A549 (cell line): Measurements from ENCODE around the gene DCAF8. TPM values are rescaled to one million over a fixed set of nuclear protein-coding genes. Genes with fewer than 3 reads are reported as not detected.
A peak's percentile ranks its signal among the peaks of the same experiment; 100 is the strongest.

Experiments used
- ATAC-seq, 2 experiments: fragments of 200-7000 bp in 1 of 2; fragments of >200 bp in 1 of 2; cut with Nextera tagmentation in 1 of 2; cut with Tn5 transposase in 1 of 2; 3 replicates each; pipeline versions ENCODE4 v1.8.0 to v1.9.1; 2018 to 2020; ENCODE audit warnings: mild to moderate bottlenecking in 1 of 2, moderate library complexity in 1 of 2
- CTCF ChIA-PET: fragments of 300-600 bp; sonication (Branson Sonifier 250); formaldehyde crosslinking; extraction: SDS; loops from one replicate; lab custom pipeline; 2021; ENCODE audit warnings: antibody characterized with exemption, inconsistent platforms; lab: Yijun Ruan, JAX
- POLR2A ChIA-PET: fragments of 350-600 bp; formaldehyde crosslinking; extraction: SDS; loops from one replicate; lab custom pipeline; 2021; ENCODE audit warnings: antibody characterized with exemption, inconsistent platforms; lab: Yijun Ruan, JAX
- DNase-seq, 2 experiments: peaks; one replicate each; pipeline versions ENCODE4 v3.0.0 to v3.0.0-alpha.2; 2011 to 2016; ENCODE audit warnings: low read depth in 1 of 2, low spot score in 1 of 2
- FAIRE-seq: peaks from 2 replicates; lab custom pipeline; 2011; peaks lifted over from hg19 to GRCh38; lab: Jason Lieb, UNC
- H3K27ac ChIP-seq, 2 experiments: fragments of >200 bp; sonication (Bioruptor Twin); formaldehyde crosslinking; 3 replicates each; pipeline ENCODE4 v1.5.1; 2016 to 2017
- H3K4me1 ChIP-seq: fragments of >200 bp; sonication (Bioruptor Twin); formaldehyde crosslinking; 3 replicates; pipeline ENCODE4 v1.6.1; 2016
- H3K4me2 ChIP-seq: fragments of >200 bp; sonication (Bioruptor Twin); formaldehyde crosslinking; 3 replicates; pipeline ENCODE4 v1.6.1; 2016
- H3K4me3 ChIP-seq: fragments of >200 bp; sonication (Bioruptor Twin); formaldehyde crosslinking; 3 replicates; pipeline ENCODE4 v1.5.1; 2016
- H3K9me3 ChIP-seq: fragments of >200 bp; sonication (Bioruptor Twin); formaldehyde crosslinking; 3 replicates; pipeline ENCODE4 v1.6.1; 2016
- BHLHE40 ChIP-seq: IDR thresholded peaks from 2 replicates; pipeline ENCODE4 v1.6.1; 2012; ENCODE audit warnings: low read depth, low read length, inconsistent platforms
- CBX2 ChIP-seq: fragments of 200-600 bp; sonication (generic); IDR thresholded peaks from 2 replicates; pipeline ENCODE4 v1.6.1; 2016; ENCODE audit warnings: low read depth, mild to moderate bottlenecking, borderline replicate concordance
- CBX8 ChIP-seq: fragments of 200-600 bp; sonication (generic); IDR thresholded peaks from 2 replicates; pipeline ENCODE4 v1.6.1; 2016
- CEBPB ChIP-seq, 2 experiments: fragments of >200 bp in 1 of 2; sonication (Bioruptor Twin) in 1 of 2; formaldehyde crosslinking in 1 of 2; IDR thresholded peaks; 2 replicates each; pipeline ENCODE4 v1.6.1; 2012 to 2016
- CHD2 ChIP-seq: fragments of 150-350 bp; IDR thresholded peaks from 2 replicates; pipeline ENCODE4 v1.6.1; 2014; ENCODE audit warnings: low read length; ENCODE audit not compliant: partially characterized antibody
- EHF ChIP-seq: fragments of 250-450 bp; sonication (Bioruptor Pico); IDR thresholded peaks from 2 replicates; pipeline ENCODE4 v1.5.0; 2020; ENCODE audit warnings: mild to moderate bottlenecking
- EHMT2 ChIP-seq: fragments of 200-600 bp; sonication (generic); IDR thresholded peaks from 2 replicates; pipeline ENCODE4 v1.6.1; 2016; ENCODE audit warnings: antibody characterized with exemption, low read depth, mild to moderate bottlenecking, moderate library complexity
- FOSL2 ChIP-seq, 2 experiments: fragments of 450-650 bp in 1 of 2; fragments of >200 bp in 1 of 2; sonication (Bioruptor Twin) in 1 of 2; formaldehyde crosslinking; IDR thresholded peaks; 2 replicates each; pipeline versions ENCODE4 v1.5.0 to v1.6.1; 2016 to 2020; ENCODE audit warnings: mild to moderate bottlenecking in 1 of 2, moderate library complexity in 1 of 2
- HDAC2 ChIP-seq: fragments of 200-600 bp; sonication (generic); IDR thresholded peaks from 2 replicates; pipeline ENCODE4 v1.6.1; 2016
- HEYL ChIP-seq: fragments of 250-450 bp; sonication (Bioruptor Pico); IDR thresholded peaks from 2 replicates; pipeline ENCODE4 v1.8.0; 2021; ENCODE audit warnings: mild to moderate bottlenecking, moderate library complexity
- HOXB13 ChIP-seq: fragments of 250-450 bp; sonication (Bioruptor Pico); IDR thresholded peaks from 2 replicates; pipeline ENCODE4 v1.5.0; 2020; ENCODE audit warnings: low read depth, mild to moderate bottlenecking, moderate library complexity
- HOXB5 ChIP-seq: fragments of 250-450 bp; sonication (Bioruptor Pico); IDR thresholded peaks from 2 replicates; pipeline ENCODE4 v1.5.0; 2020; ENCODE audit warnings: mild to moderate bottlenecking, moderate library complexity
- JUN ChIP-seq, 2 experiments: fragments of >200 bp; sonication (Bioruptor Twin); formaldehyde crosslinking; IDR thresholded peaks; 2 replicates in 1 of 2; 3 replicates in 1 of 2; pipeline ENCODE4 v1.6.1; 2016 to 2017
- POLR2A ChIP-seq: IDR thresholded peaks from 2 replicates; pipeline ENCODE4 v1.6.1; 2012; ENCODE audit warnings: mild to moderate bottlenecking, low read length
- RAD21 ChIP-seq, 2 experiments: fragments of >200 bp in 1 of 2; sonication (Bioruptor Twin) in 1 of 2; formaldehyde crosslinking in 1 of 2; IDR thresholded peaks in 1 of 2; conservative IDR thresholded peaks in 1 of 2; 2 replicates in 1 of 2; 3 replicates in 1 of 2; pipeline ENCODE4 v1.6.1; 2012 to 2018; ENCODE audit warnings: inconsistent platforms in 1 of 2
- RCOR1 ChIP-seq: fragments of 150-350 bp; IDR thresholded peaks from 2 replicates; pipeline ENCODE4 v1.6.1; 2014; ENCODE audit warnings: antibody characterized with exemption, low read length, low read depth
- RFX5 ChIP-seq: fragments of 450-650 bp; IDR thresholded peaks from 2 replicates; pipeline ENCODE4 v1.7.1; 2014; ENCODE audit warnings: antibody characterized with exemption, mild to moderate bottlenecking, moderate library complexity
- SREBF2 ChIP-seq: fragments of 450-650 bp; IDR thresholded peaks from 2 replicates; pipeline ENCODE4 v1.6.1; 2014; ENCODE audit warnings: mild to moderate bottlenecking, moderate library complexity
- WGBS: methylation state at CpG from one replicate; pipeline ENCODE4 v1.1.6; 2017; ENCODE audit errors: missing lambda C conversion rate; 5-methylcytosine and 5-hydroxymethylcytosine counted together
- polyA plus RNA-seq, 4 experiments: library from polyadenylated mRNA; depleted of rRNA in 3 of 4; stranded (reverse); fragments of >200 nt; fragmentation: RNase III in 1 of 4; extraction: RNeasy Plus Mini Kit Qiagen cat#74134 plus additional on column Dnase treatment in 1 of 4; gene quantifications; 2 replicates in 3 of 4; 3 replicates in 1 of 4; pipeline ENCODE4 v1.2.3, GENCODE V29; 2011 to 2017
- TF ChIP-seq, protein P1 (sequence below): fragments of >200 bp; sonication (Bioruptor Twin); formaldehyde crosslinking; IDR thresholded peaks from 3 replicates; pipeline ENCODE4 v1.6.1; 2016
- TF ChIP-seq, protein P2 (sequence below): fragments of >200 bp; sonication (Bioruptor Twin); formaldehyde crosslinking; IDR thresholded peaks from 2 replicates; pipeline ENCODE4 v1.6.1; 2016
- TF ChIP-seq, protein P3 (sequence below): fragments of 200-600 bp; sonication (generic); IDR thresholded peaks from 2 replicates; pipeline ENCODE4 v1.6.1; 2016; ENCODE audit warnings: antibody characterized with exemption, mild to moderate bottlenecking, moderate library complexity
- TF ChIP-seq, protein P4 (sequence below): fragments of 250-450 bp; sonication (Bioruptor Pico); IDR thresholded peaks from 2 replicates; pipeline ENCODE4 v1.5.0; 2020; ENCODE audit warnings: low read depth, mild to moderate bottlenecking, moderate library complexity
- TF ChIP-seq, protein P5 (sequence below): fragments of >200 bp; sonication (Bioruptor Twin); formaldehyde crosslinking; IDR thresholded peaks from 3 replicates; pipeline ENCODE4 v1.5.1; 2016

Gene DCAF8
- polyA plus RNA-seq, 2 of the 4 experiments (the other 2 are of a cell fraction) = 69.8 to 113 TPM

DNA sequence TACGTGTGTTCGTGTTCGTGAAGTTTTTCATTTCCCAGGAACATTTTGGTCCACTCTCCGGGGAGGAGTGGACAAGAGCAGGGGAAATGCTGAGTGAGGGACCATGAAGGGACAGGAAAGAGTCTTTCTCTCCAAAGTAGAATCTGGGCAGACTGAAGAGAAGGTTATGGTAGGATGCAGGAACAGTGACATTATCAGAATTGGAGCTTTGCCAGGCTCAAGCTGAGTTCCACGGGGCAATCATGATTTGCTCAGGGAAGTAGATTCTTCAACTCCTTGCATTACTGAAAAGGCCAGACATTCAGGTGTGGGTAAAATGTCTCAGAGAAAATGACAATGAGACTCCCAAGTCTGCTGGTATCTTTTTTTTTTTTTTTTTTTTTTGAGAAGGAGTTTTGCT, 94.3 kb downstream of the DCAF8 start:
- H3K27ac ChIP-seq = no peak overlapping the region
- 73% methylated on average over 5 of the region's 5 CpGs for WGBS
- POLR2A ChIA-PET = no interaction called here
- H3K4me1 ChIP-seq = no peaks in the 10 kb centered on the region
- no peaks in the 10 kb centered on the region for H3K9me3 ChIP-seq
- no peak for DNase-seq
- TF ChIP-seq, protein P1, sequence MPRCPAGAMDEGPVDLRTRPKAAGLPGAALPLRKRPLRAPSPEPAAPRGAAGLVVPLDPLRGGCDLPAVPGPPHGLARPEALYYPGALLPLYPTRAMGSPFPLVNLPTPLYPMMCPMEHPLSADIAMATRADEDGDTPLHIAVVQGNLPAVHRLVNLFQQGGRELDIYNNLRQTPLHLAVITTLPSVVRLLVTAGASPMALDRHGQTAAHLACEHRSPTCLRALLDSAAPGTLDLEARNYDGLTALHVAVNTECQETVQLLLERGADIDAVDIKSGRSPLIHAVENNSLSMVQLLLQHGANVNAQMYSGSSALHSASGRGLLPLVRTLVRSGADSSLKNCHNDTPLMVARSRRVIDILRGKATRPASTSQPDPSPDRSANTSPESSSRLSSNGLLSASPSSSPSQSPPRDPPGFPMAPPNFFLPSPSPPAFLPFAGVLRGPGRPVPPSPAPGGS = no peak
- TF ChIP-seq RCOR1 (no peak), BHLHE40 (no peak), HOXB13 (no peak), POLR2A (no peak), HDAC2 (no peak)
- TF ChIP-seq, all 56 proteins: peak for 0
- ATAC-seq = no peak
- FAIRE-seq = no peak
- CTCF ChIA-PET = interaction anchor here (0.9 to 3.5 kb wide), 3 partner anchors 24 to 67 kb away, joined by 3 to 22 read pairs (median 8); partner anchors contain the start of gene CASQ1
- Histone ChIP-seq H3K4me2 (no peak overlapping the region), H3K4me3 (no peak overlapping the region)

DNA sequence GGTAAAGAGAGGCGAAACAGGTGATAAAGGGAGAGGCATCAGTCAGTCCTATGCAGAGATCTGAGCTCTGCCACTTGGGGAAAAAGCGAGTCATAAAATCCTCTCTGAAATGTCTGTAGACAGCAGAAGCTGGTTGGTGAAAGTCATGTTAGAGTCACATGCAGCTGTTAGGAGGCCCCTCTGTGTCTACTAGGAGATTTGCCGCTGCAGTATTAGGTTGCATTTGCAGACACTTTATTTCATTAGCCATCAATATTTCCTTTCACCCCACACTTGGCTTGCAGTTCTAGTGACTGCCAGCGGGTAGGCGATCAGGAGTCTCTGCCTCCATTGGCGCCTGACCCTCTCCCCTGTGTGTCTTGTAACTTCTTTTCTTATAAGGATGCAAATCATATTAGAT, 94.8 kb downstream of the DCAF8 start:
- peak in 1 of 2 experiments; percentile 32; a peak in 2 of 6 replicates for ATAC-seq
- ChIA-PET CTCF (interaction anchor here (0.8 to 3.5 kb wide), 6 partner anchors 8 to 124 kb away, joined by 3 to 22 read pairs (median 4); partner anchors contain the start of gene CASQ1), POLR2A (no interaction called here)

More for the DNA sequence above, 94.8 kb downstream of the DCAF8 start:
- DNase-seq (no peak), FAIRE-seq (no peak)
- Histone ChIP-seq H3K27ac (no peak overlapping the region), H3K4me2 (no peak overlapping the region), H3K4me3 (no peak overlapping the region), H3K9me3 (no peaks in the 10 kb centered on the region), H3K4me1 (no peaks in the 10 kb centered on the region)
- whole genome bisulfite sequencing = 81% methylated on average over 6 of the region's 6 CpGs
- TF ChIP-seq, protein P2, sequence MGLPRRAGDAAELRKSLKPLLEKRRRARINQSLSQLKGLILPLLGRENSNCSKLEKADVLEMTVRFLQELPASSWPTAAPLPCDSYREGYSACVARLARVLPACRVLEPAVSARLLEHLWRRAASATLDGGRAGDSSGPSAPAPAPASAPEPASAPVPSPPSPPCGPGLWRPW = no peak
- TF ChIP-seq HOXB5 (CRISPR knock-in tag) (no peak), HDAC2 (no peak), RFX5 (no peak), SREBF2 (no peak), FOSL2 (IDR thresholded peaks at IDR 0.05) (no peak), FOSL2 (CRISPR knock-in tag; IDR thresholded peaks at IDR 0.05) (no peak), CEBPB (IDR thresholded peaks at IDR 0.05) (no peak), RAD21 (conservative IDR thresholded peaks at IDR 0.05 in 1 of 2, IDR thresholded peaks at IDR 0.05 in 1 of 2) (no peak), CBX8 (no peak), HEYL (CRISPR knock-in tag) (no peak), JUN (IDR thresholded peaks at IDR 0.05) (no peak), EHMT2 (no peak), CBX2 (no peak), EHF (CRISPR knock-in tag) (no peak), CHD2 (no peak)
- TF ChIP-seq, protein P3, sequence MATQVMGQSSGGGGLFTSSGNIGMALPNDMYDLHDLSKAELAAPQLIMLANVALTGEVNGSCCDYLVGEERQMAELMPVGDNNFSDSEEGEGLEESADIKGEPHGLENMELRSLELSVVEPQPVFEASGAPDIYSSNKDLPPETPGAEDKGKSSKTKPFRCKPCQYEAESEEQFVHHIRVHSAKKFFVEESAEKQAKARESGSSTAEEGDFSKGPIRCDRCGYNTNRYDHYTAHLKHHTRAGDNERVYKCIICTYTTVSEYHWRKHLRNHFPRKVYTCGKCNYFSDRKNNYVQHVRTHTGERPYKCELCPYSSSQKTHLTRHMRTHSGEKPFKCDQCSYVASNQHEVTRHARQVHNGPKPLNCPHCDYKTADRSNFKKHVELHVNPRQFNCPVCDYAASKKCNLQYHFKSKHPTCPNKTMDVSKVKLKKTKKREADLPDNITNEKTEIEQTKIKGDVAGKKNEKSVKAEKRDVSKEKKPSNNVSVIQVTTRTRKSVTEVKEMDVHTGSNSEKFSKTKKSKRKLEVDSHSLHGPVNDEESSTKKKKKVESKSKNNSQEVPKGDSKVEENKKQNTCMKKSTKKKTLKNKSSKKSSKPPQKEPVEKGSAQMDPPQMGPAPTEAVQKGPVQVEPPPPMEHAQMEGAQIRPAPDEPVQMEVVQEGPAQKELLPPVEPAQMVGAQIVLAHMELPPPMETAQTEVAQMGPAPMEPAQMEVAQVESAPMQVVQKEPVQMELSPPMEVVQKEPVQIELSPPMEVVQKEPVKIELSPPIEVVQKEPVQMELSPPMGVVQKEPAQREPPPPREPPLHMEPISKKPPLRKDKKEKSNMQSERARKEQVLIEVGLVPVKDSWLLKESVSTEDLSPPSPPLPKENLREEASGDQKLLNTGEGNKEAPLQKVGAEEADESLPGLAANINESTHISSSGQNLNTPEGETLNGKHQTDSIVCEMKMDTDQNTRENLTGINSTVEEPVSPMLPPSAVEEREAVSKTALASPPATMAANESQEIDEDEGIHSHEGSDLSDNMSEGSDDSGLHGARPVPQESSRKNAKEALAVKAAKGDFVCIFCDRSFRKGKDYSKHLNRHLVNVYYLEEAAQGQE = no peak
- TF ChIP-seq, protein P4, sequence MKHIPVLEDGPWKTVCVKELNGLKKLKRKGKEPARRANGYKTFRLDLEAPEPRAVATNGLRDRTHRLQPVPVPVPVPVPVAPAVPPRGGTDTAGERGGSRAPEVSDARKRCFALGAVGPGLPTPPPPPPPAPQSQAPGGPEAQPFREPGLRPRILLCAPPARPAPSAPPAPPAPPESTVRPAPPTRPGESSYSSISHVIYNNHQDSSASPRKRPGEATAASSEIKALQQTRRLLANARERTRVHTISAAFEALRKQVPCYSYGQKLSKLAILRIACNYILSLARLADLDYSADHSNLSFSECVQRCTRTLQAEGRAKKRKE (CRISPR knock-in tag) = no peak
- TF ChIP-seq, protein P5, sequence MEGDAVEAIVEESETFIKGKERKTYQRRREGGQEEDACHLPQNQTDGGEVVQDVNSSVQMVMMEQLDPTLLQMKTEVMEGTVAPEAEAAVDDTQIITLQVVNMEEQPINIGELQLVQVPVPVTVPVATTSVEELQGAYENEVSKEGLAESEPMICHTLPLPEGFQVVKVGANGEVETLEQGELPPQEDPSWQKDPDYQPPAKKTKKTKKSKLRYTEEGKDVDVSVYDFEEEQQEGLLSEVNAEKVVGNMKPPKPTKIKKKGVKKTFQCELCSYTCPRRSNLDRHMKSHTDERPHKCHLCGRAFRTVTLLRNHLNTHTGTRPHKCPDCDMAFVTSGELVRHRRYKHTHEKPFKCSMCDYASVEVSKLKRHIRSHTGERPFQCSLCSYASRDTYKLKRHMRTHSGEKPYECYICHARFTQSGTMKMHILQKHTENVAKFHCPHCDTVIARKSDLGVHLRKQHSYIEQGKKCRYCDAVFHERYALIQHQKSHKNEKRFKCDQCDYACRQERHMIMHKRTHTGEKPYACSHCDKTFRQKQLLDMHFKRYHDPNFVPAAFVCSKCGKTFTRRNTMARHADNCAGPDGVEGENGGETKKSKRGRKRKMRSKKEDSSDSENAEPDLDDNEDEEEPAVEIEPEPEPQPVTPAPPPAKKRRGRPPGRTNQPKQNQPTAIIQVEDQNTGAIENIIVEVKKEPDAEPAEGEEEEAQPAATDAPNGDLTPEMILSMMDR = no peak
